Mesodermal cell (in vitro differentiated cells): ENCODE data around the gene DTHD1.

Source experiments
- H3K27ac ChIP-seq: 2 replicates; pipeline ENCODE4 v1.7.0; 2013; ENCODE audit warnings: mild to moderate bottlenecking, low read depth, low read length, moderate library complexity; ENCODE audit not compliant: severe bottlenecking
- H3K36me3 ChIP-seq: 2 replicates; pipeline ENCODE4 v1.7.1; 2013; ENCODE audit warnings: mild to moderate bottlenecking, low read length, moderate library complexity; ENCODE audit not compliant: control insufficient read depth, insufficient read depth
- H3K4me1 ChIP-seq: one replicate; pipeline ENCODE4 v1.7.1; 2013; ENCODE audit warnings: mild to moderate bottlenecking, low read length; ENCODE audit not compliant: insufficient read depth, control insufficient read depth, poor library complexity, severe bottlenecking
- H3K4me3 ChIP-seq: 2 replicates; pipeline ENCODE4 v1.7.0; 2013; ENCODE audit warnings: low read length, control low read depth, mild to moderate bottlenecking; ENCODE audit not compliant: insufficient read depth, poor library complexity, severe bottlenecking; ENCODE audit errors: extremely low read depth
- H3K9me3 ChIP-seq: 2 replicates; pipeline ENCODE4 v1.7.1; 2013; ENCODE audit warnings: mild to moderate bottlenecking, low read length, moderate library complexity; ENCODE audit not compliant: control insufficient read depth
- WGBS, 2 experiments: methylation state at CpG; one replicate each; pipeline ENCODE4 v1.1.5; 2013; ENCODE audit warnings: missing lambda C conversion rate in 2 of 2; ENCODE audit not compliant: insufficient coverage in 2 of 2; 5-methylcytosine and 5-hydroxymethylcytosine counted together

The DTHD1 gene

GRCh38 chr4:36317721-36318120 lies 36.3 kb downstream of the DTHD1 start:
- Histone ChIP-seq H3K4me3 (no peak overlapping the region), H3K4me1 (no peaks in the 10 kb centered on the region), H3K9me3 (no peaks in the 10 kb centered on the region), H3K36me3 (no peaks in the 10 kb centered on the region), H3K27ac (no peak overlapping the region)
- no CpG with 5 or more reads among the region's 1 CpG for WGBS, 2 experiments

GRCh38 chr4:36320117-36320896 lies 38.9 kb downstream of the DTHD1 start:
- H3K27ac ChIP-seq: no peak overlapping the region
- no peaks in the 10 kb centered on the region for H3K4me1 ChIP-seq
- H3K4me3 ChIP-seq: no peak overlapping the region
- 80 to 92% methylated on average over 1 to 4 of the region's 6 CpGs for WGBS, 2 experiments
- no peaks in the 10 kb centered on the region for H3K9me3 ChIP-seq
- H3K36me3 ChIP-seq: no peaks in the 10 kb centered on the region

GRCh38 chr4:36321176-36321575 lies 39.8 kb downstream of the DTHD1 start:
- Histone ChIP-seq H3K36me3 (no peaks in the 10 kb centered on the region), H3K9me3 (no peaks in the 10 kb centered on the region), H3K4me3 (no peak overlapping the region), H3K27ac (no peak overlapping the region), H3K4me1 (no peaks in the 10 kb centered on the region)
- WGBS, 2 experiments: 81 to 96% methylated on average over 2 to 3 of the region's 4 CpGs

- H3K27ac ChIP-seq: no peak overlapping the region
- H3K4me1 ChIP-seq: no peaks in the 10 kb centered on the region
- H3K36me3 ChIP-seq: no peaks in the 10 kb centered on the region
- WGBS, 2 experiments: 90 to 100% methylated on average over 2 of the region's 7 CpGs
- no peak overlapping the region for H3K4me3 ChIP-seq
- H3K9me3 ChIP-seq: no peaks in the 10 kb centered on the region
Measured at GRCh38 chr4:36322921-36323354, 41.5 kb downstream of the DTHD1 start.

GRCh38 chr4:36323816-36324419 lies 42.5 kb downstream of the DTHD1 start:
- Histone ChIP-seq H3K9me3 (no peaks in the 10 kb centered on the region), H3K36me3 (no peaks in the 10 kb centered on the region), H3K4me1 (no peaks in the 10 kb centered on the region), H3K4me3 (no peak overlapping the region), H3K27ac (no peak overlapping the region)
- no CpG with 5 or more reads among the region's 2 CpGs for WGBS, 2 experiments

- 89 to 98% methylated on average over 4 of the region's 4 CpGs for WGBS, 2 experiments
- Histone ChIP-seq H3K4me3 (no peak overlapping the region), H3K9me3 (no peaks in the 10 kb centered on the region), H3K36me3 (no peaks in the 10 kb centered on the region), H3K4me1 (no peaks in the 10 kb centered on the region), H3K27ac (no peak overlapping the region)
Measured at GRCh38 chr4:36324808-36325207, 43.4 kb downstream of the DTHD1 start.

GRCh38 chr4:36325499-36325898 lies 44.1 kb downstream of the DTHD1 start:
- no peak overlapping the region for H3K4me3 ChIP-seq
- H3K27ac ChIP-seq: no peak overlapping the region
- no peaks in the 10 kb centered on the region for H3K4me1 ChIP-seq
- no peaks in the 10 kb centered on the region for H3K36me3 ChIP-seq
- no peaks in the 10 kb centered on the region for H3K9me3 ChIP-seq
- WGBS, 2 experiments: 100% methylated on average over 1 of the region's 1 CpG; no CpG with 5 or more reads in 1 of the 2 experiments

- H3K27ac ChIP-seq: no peak overlapping the region
- 100% methylated on average over 2 to 3 of the region's 3 CpGs for WGBS, 2 experiments
- H3K9me3 ChIP-seq: no peaks in the 10 kb centered on the region
- H3K4me1 ChIP-seq: no peaks in the 10 kb centered on the region
- no peaks in the 10 kb centered on the region for H3K36me3 ChIP-seq
- no peak overlapping the region for H3K4me3 ChIP-seq
Measured at GRCh38 chr4:36325926-36326325, 44.5 kb downstream of the DTHD1 start.

- no peaks in the 10 kb centered on the region for H3K9me3 ChIP-seq
- no peaks in the 10 kb centered on the region for H3K36me3 ChIP-seq
- no peak overlapping the region for H3K4me3 ChIP-seq
- WGBS, 2 experiments: 94 to 100% methylated on average over 3 to 4 of the region's 4 CpGs
- no peak overlapping the region for H3K27ac ChIP-seq
- no peaks in the 10 kb centered on the region for H3K4me1 ChIP-seq
Measured at GRCh38 chr4:36326476-36327029, 45.1 kb downstream of the DTHD1 start.

- WGBS, 2 experiments: 85 to 100% methylated on average over 2 of the region's 5 CpGs
- Histone ChIP-seq H3K36me3 (no peaks in the 10 kb centered on the region), H3K9me3 (no peaks in the 10 kb centered on the region), H3K4me3 (no peak overlapping the region), H3K4me1 (no peaks in the 10 kb centered on the region), H3K27ac (no peak overlapping the region)
Measured at GRCh38 chr4:36327400-36327799, 46.0 kb downstream of the DTHD1 start.

GRCh38 chr4:36328130-36328529 lies 46.7 kb downstream of the DTHD1 start:
- Histone ChIP-seq H3K27ac (no peak overlapping the region), H3K4me1 (no peaks in the 10 kb centered on the region), H3K4me3 (no peak overlapping the region), H3K36me3 (no peaks in the 10 kb centered on the region), H3K9me3 (no peaks in the 10 kb centered on the region)
- 88 to 100% methylated on average over 2 to 6 of the region's 9 CpGs for WGBS, 2 experiments
